Keratinocyte (primary cell): Measurements from ENCODE around the gene EYA4. TPM values are rescaled to one million over a fixed set of nuclear protein-coding genes. Genes with fewer than 3 reads are reported as not detected.

Experiments used
- DNase-seq: peaks from one replicate; pipeline ENCODE4 v3.0.0-alpha.2; 2011; ENCODE audit warnings: low read depth, missing footprints, low spot score
- FAIRE-seq: peaks from 2 replicates; lab custom pipeline; 2011; peaks lifted over from hg19 to GRCh38; lab: Jason Lieb, UNC
- H2AFZ ChIP-seq: 2 replicates; pipeline ENCODE4 v1.6.0; 2012; ENCODE audit warnings: low read length, control low read depth, inconsistent platforms; ENCODE audit not compliant: control insufficient read depth
- H3K27ac ChIP-seq: 2 replicates; pipeline ENCODE4 v1.5.1; 2011; ENCODE audit warnings: low read length; ENCODE audit not compliant: control insufficient read depth, insufficient read depth
- H3K27me3 ChIP-seq: 3 replicates; pipeline ENCODE4 v1.6.0; 2011; ENCODE audit warnings: low read length; ENCODE audit not compliant: control insufficient read depth, insufficient read depth; ENCODE audit errors: extremely low read depth
- H3K36me3 ChIP-seq, 2 experiments: 2 replicates in 1 of 2; 3 replicates in 1 of 2; pipeline ENCODE4 v1.5.1; 2011; ENCODE audit warnings: low read length in 2 of 2, mild to moderate bottlenecking in 1 of 2; ENCODE audit not compliant: control insufficient read depth in 2 of 2, insufficient read depth in 2 of 2; ENCODE audit errors: extremely low read depth in 1 of 2
- H3K4me1 ChIP-seq: 3 replicates; pipeline ENCODE4 v1.5.1; 2011; ENCODE audit warnings: low read length; ENCODE audit not compliant: control insufficient read depth, insufficient read depth; ENCODE audit errors: extremely low read depth
- H3K4me2 ChIP-seq: 3 replicates; pipeline ENCODE4 v1.6.0; 2011; ENCODE audit warnings: low read depth, low read length; ENCODE audit not compliant: control insufficient read depth, insufficient read depth; ENCODE audit errors: extremely low read depth
- H3K4me3 ChIP-seq, 3 experiments: fragments of 200-600 bp in 1 of 3; sonication (generic) in 1 of 3; 2 replicates in 2 of 3; 3 replicates in 1 of 3; pipeline ENCODE4 v1.5.1; 2011 to 2016; ENCODE audit warnings: low read length in 3 of 3, mild to moderate bottlenecking in 3 of 3, control low read depth in 2 of 3, inconsistent platforms in 1 of 3, low read depth in 1 of 3, mixed read lengths in 1 of 3, mixed run types in 1 of 3, moderate library complexity in 1 of 3; ENCODE audit not compliant: control insufficient read depth in 2 of 3, insufficient read depth in 2 of 3; ENCODE audit errors: extremely low read depth in 1 of 3
- H3K79me2 ChIP-seq: 2 replicates; pipeline ENCODE4 v1.6.0; 2012; ENCODE audit warnings: low read length; ENCODE audit not compliant: control insufficient read depth, insufficient read depth
- H3K9ac ChIP-seq: 3 replicates; pipeline ENCODE4 v1.6.0; 2011; ENCODE audit warnings: low read length; ENCODE audit not compliant: control insufficient read depth, insufficient read depth; ENCODE audit errors: extremely low read depth
- H3K9me1 ChIP-seq: 3 replicates; pipeline ENCODE4 v1.6.0; 2011; ENCODE audit warnings: low read length; ENCODE audit not compliant: control insufficient read depth, insufficient read depth; ENCODE audit errors: extremely low read depth
- H3K9me3 ChIP-seq: 2 replicates; pipeline ENCODE4 v1.5.1; 2012; ENCODE audit warnings: low read depth, low read length; ENCODE audit not compliant: control insufficient read depth
- H4K20me1 ChIP-seq: 3 replicates; pipeline ENCODE4 v1.6.0; 2011; ENCODE audit warnings: low read length; ENCODE audit not compliant: control insufficient read depth, insufficient read depth; ENCODE audit errors: extremely low read depth
- EZH2 ChIP-seq: IDR thresholded peaks from one replicate; pipeline ENCODE4 v1.6.1; 2012; ENCODE audit warnings: inconsistent platforms, mild to moderate bottlenecking, low read length, moderate library complexity
- dilution Hi-C: fragments of 300-500 bp; cut with MboI; formaldehyde crosslinking; loops from one replicate; pipeline ENCODE4 v1.7.0; 2020; ENCODE audit warnings: low sequenced_read_pairs; ENCODE audit not compliant: extremely low pct_ligation_motif_present
- polyA plus RNA-seq, 5 experiments: library from polyadenylated mRNA; depleted of rRNA in 3 of 5; stranded (reverse) in 3 of 5; stranded (forward) in 1 of 5; unstranded in 1 of 5; fragments of >200 nt; gene quantifications; 1 replicate in 1 of 5; 2 replicates in 3 of 5; 3 replicates in 1 of 5; pipeline versions ENCODE4 v1.2.1 to v1.2.3, GENCODE V29; 2011 to 2012; ENCODE audit warnings: missing spikeins in 2 of 5, low read depth in 1 of 5, low replicate concordance in 1 of 5
- TF ChIP-seq, protein P1 (sequence below), 3 experiments: IDR thresholded peaks in 1 of 3; conservative IDR thresholded peaks in 1 of 3; optimal IDR thresholded peaks in 1 of 3; 2 replicates in 2 of 3; 3 replicates in 1 of 3; pipeline versions ENCODE3 to v1.5.1; 2011; ENCODE audit warnings: low read length in 3 of 3, mild to moderate bottlenecking in 3 of 3, moderate library complexity in 2 of 3, control low read depth in 1 of 3, inconsistent platforms in 1 of 3; ENCODE audit not compliant: insufficient read depth in 2 of 3; ENCODE audit errors: extremely low read depth in 1 of 3

EYA4 gene
- polyA plus RNA-seq, 1 donor (not counting 4 experiments of a cell fraction or from before 2014, with no cell fraction given), result 0.01 TPM

DNA sequence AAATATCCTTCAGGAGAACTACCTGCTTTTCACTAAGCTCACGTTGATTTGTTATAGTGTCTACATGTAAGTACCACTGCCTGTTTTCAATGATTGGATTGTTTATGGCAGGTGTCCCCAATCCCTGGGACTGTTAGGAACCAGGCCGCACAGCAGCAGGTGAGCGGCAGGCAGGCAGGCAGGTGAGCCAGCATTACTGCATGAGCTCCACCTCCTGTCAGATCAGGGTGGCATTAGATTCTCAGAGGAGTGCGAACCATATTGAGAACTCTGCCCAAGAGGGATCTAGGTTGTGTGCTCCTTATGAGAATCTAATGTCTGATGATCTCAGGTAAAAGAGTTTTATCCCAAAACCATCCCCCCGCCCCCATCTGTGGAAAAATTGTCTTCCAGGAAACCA lies 303.3 kb downstream of the EYA4 start:
- no peaks in the 10 kb centered on the region for H3K79me2 ChIP-seq
- peaks cover under 1% of the 10 kb centered on the region for H3K27me3 ChIP-seq
- dilution Hi-C loops, result no loop called here
- FAIRE-seq (no peak), DNase-seq (no peak)
- H3K4me2 ChIP-seq, result no peak overlapping the region
- no peaks in the 10 kb centered on the region for H3K36me3 ChIP-seq
- no peaks in the 10 kb centered on the region for H3K9me3 ChIP-seq
- H3K9me1 ChIP-seq, result no peaks in the 10 kb centered on the region
- H3K27ac ChIP-seq, result no peak overlapping the region
- TF ChIP-seq EZH2, result no peak
- TF ChIP-seq, protein P1, sequence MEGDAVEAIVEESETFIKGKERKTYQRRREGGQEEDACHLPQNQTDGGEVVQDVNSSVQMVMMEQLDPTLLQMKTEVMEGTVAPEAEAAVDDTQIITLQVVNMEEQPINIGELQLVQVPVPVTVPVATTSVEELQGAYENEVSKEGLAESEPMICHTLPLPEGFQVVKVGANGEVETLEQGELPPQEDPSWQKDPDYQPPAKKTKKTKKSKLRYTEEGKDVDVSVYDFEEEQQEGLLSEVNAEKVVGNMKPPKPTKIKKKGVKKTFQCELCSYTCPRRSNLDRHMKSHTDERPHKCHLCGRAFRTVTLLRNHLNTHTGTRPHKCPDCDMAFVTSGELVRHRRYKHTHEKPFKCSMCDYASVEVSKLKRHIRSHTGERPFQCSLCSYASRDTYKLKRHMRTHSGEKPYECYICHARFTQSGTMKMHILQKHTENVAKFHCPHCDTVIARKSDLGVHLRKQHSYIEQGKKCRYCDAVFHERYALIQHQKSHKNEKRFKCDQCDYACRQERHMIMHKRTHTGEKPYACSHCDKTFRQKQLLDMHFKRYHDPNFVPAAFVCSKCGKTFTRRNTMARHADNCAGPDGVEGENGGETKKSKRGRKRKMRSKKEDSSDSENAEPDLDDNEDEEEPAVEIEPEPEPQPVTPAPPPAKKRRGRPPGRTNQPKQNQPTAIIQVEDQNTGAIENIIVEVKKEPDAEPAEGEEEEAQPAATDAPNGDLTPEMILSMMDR (optimal IDR thresholded peaks at IDR 0.05 in 1 of 3, IDR thresholded peaks at IDR 0.05 in 1 of 3, conservative IDR thresholded peaks at IDR 0.05 in 1 of 3; ENCODE audit: extremely low read depth in 1 of 3, insufficient read depth in 2 of 3, low read length in 3 of 3), result no peak
- H3K9ac ChIP-seq, result no peak overlapping the region
- H4K20me1 ChIP-seq, result no peaks in the 10 kb centered on the region
- no peak overlapping the region for H3K4me3 ChIP-seq
- H3K4me1 ChIP-seq, result no peaks in the 10 kb centered on the region
- H2AFZ ChIP-seq, result no peak overlapping the region

DNA sequence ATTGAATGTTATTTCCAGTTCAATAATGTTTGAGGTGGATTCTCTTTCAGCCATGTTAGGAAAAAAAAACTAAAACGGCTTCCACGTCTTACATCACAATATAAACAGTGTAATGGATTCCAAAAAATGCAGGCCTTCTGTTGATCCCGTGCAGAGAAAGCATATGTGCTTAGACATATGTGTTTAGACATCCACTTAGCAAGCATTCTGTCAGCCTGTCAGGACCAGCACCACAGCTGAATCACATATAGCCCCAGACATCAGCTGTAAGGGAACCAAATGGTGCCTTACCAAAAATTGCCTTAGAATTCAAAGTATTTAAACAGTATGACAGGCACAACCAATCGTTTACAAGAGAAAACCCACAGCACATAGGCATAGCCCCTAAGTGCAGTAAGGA lies 304.9 kb downstream of the EYA4 start:
- TF ChIP-seq EZH2, result no peak
- TF ChIP-seq, protein P1 (optimal IDR thresholded peaks at IDR 0.05 in 1 of 3, IDR thresholded peaks at IDR 0.05 in 1 of 3, conservative IDR thresholded peaks at IDR 0.05 in 1 of 3; ENCODE audit: extremely low read depth in 1 of 3, insufficient read depth in 2 of 3, low read length in 3 of 3), result no peak
- Histone ChIP-seq H3K9me1 (no peaks in the 10 kb centered on the region), H3K79me2 (no peaks in the 10 kb centered on the region), H3K4me2 (no peak overlapping the region), H3K9me3 (no peaks in the 10 kb centered on the region), H3K4me3 (no peak overlapping the region), H3K27me3 (peaks cover 4% of the 10 kb centered on the region), H3K36me3 (no peaks in the 10 kb centered on the region), H2AFZ (no peak overlapping the region), H3K9ac (no peak overlapping the region), H3K27ac (no peak overlapping the region), H4K20me1 (no peaks in the 10 kb centered on the region), H3K4me1 (no peaks in the 10 kb centered on the region)
- dilution Hi-C loops, result no loop called here
- no peak for DNase-seq
- no peak for FAIRE-seq
